Measurements from ENCODE around the gene TP63.

The TP63 gene

GRCh38 chr3:189853906-189854305 is 222.7 kb downstream of the TP63 start:
- in situ Hi-C loops (cut with HindIII; ENCODE audit: low pct_ligation_motif_present, low sequenced_read_pairs) = no loop called here
- no peak overlapping the region for H3K27ac ChIP-seq
- TF ChIP-seq CTCF (IDR thresholded peaks at IDR 0.05; ENCODE audit: low read depth, low read length, missing control alignments) = no peak
- H3K4me3 ChIP-seq (ENCODE audit: low read depth, low read length) = no peak overlapping the region
- DNase-seq = no peak
- H3K36me3 ChIP-seq (replicated peaks) = no peaks in the 10 kb centered on the region
- H3K27me3 ChIP-seq (replicated peaks) = no peaks in the 10 kb centered on the region

GRCh38 chr3:189860296-189860695 is 229.1 kb downstream of the TP63 start:
- Histone ChIP-seq H3K27me3 (replicated peaks) (no peaks in the 10 kb centered on the region), H3K27ac (no peak overlapping the region), H3K4me3 (ENCODE audit: low read depth, low read length) (no peak overlapping the region), H3K36me3 (replicated peaks) (no peaks in the 10 kb centered on the region)
- no peak for DNase-seq
- in situ Hi-C loops (cut with HindIII; ENCODE audit: low pct_ligation_motif_present, low sequenced_read_pairs) = no loop called here
- no peak for TF ChIP-seq CTCF (IDR thresholded peaks at IDR 0.05; ENCODE audit: low read depth, low read length, missing control alignments)

- TF ChIP-seq CTCF (IDR thresholded peaks at IDR 0.05; ENCODE audit: low read depth, low read length, missing control alignments) = no peak
- Histone ChIP-seq H3K36me3 (replicated peaks) (no peaks in the 10 kb centered on the region), H3K27me3 (replicated peaks) (no peaks in the 10 kb centered on the region), H3K4me3 (ENCODE audit: low read depth, low read length) (no peak overlapping the region), H3K27ac (no peak overlapping the region)
- DNase-seq = no peak
- in situ Hi-C loops (cut with HindIII; ENCODE audit: low pct_ligation_motif_present, low sequenced_read_pairs) = no loop called here
These were observed 231.3 kb downstream of the TP63 start for GRCh38 chr3:189862385-189862998.

GRCh38 chr3:189863031-189863430 is 231.8 kb downstream of the TP63 start:
- DNase-seq = no peak
- H3K4me3 ChIP-seq (ENCODE audit: low read depth, low read length) = no peak overlapping the region
- no peaks in the 10 kb centered on the region for H3K27me3 ChIP-seq (replicated peaks)
- H3K36me3 ChIP-seq (replicated peaks) = no peaks in the 10 kb centered on the region
- no peak overlapping the region for H3K27ac ChIP-seq
- in situ Hi-C loops (cut with HindIII; ENCODE audit: low pct_ligation_motif_present, low sequenced_read_pairs) = no loop called here
- TF ChIP-seq CTCF (IDR thresholded peaks at IDR 0.05; ENCODE audit: low read depth, low read length, missing control alignments) = no peak

- DNase-seq = no peak
- H3K4me3 ChIP-seq (ENCODE audit: low read depth, low read length) = no peak overlapping the region
- TF ChIP-seq CTCF (IDR thresholded peaks at IDR 0.05; ENCODE audit: low read depth, low read length, missing control alignments) = no peak
- no peaks in the 10 kb centered on the region for H3K36me3 ChIP-seq (replicated peaks)
- no peaks in the 10 kb centered on the region for H3K27me3 ChIP-seq (replicated peaks)
- in situ Hi-C loops (cut with HindIII; ENCODE audit: low pct_ligation_motif_present, low sequenced_read_pairs) = no loop called here
- no peak overlapping the region for H3K27ac ChIP-seq
These were observed 236.9 kb downstream of the TP63 start for GRCh38 chr3:189868061-189868460.

GRCh38 chr3:189869165-189869564 is 238.0 kb downstream of the TP63 start:
- in situ Hi-C loops (cut with HindIII; ENCODE audit: low pct_ligation_motif_present, low sequenced_read_pairs) = no loop called here
- Histone ChIP-seq H3K27me3 (replicated peaks) (no peaks in the 10 kb centered on the region), H3K4me3 (ENCODE audit: low read depth, low read length) (no peak overlapping the region), H3K27ac (no peak overlapping the region), H3K36me3 (replicated peaks) (no peaks in the 10 kb centered on the region)
- DNase-seq = no peak
- TF ChIP-seq CTCF (IDR thresholded peaks at IDR 0.05; ENCODE audit: low read depth, low read length, missing control alignments) = no peak
